ENCODE results near the gene ITGA11. TPM values are rescaled to one million over a fixed set of nuclear protein-coding genes. Genes with fewer than 3 reads are reported as not detected.

Gene ITGA11, protein sequence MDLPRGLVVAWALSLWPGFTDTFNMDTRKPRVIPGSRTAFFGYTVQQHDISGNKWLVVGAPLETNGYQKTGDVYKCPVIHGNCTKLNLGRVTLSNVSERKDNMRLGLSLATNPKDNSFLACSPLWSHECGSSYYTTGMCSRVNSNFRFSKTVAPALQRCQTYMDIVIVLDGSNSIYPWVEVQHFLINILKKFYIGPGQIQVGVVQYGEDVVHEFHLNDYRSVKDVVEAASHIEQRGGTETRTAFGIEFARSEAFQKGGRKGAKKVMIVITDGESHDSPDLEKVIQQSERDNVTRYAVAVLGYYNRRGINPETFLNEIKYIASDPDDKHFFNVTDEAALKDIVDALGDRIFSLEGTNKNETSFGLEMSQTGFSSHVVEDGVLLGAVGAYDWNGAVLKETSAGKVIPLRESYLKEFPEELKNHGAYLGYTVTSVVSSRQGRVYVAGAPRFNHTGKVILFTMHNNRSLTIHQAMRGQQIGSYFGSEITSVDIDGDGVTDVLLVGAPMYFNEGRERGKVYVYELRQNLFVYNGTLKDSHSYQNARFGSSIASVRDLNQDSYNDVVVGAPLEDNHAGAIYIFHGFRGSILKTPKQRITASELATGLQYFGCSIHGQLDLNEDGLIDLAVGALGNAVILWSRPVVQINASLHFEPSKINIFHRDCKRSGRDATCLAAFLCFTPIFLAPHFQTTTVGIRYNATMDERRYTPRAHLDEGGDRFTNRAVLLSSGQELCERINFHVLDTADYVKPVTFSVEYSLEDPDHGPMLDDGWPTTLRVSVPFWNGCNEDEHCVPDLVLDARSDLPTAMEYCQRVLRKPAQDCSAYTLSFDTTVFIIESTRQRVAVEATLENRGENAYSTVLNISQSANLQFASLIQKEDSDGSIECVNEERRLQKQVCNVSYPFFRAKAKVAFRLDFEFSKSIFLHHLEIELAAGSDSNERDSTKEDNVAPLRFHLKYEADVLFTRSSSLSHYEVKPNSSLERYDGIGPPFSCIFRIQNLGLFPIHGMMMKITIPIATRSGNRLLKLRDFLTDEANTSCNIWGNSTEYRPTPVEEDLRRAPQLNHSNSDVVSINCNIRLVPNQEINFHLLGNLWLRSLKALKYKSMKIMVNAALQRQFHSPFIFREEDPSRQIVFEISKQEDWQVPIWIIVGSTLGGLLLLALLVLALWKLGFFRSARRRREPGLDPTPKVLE
- total RNA-seq = 0.48 TPM

DNA sequence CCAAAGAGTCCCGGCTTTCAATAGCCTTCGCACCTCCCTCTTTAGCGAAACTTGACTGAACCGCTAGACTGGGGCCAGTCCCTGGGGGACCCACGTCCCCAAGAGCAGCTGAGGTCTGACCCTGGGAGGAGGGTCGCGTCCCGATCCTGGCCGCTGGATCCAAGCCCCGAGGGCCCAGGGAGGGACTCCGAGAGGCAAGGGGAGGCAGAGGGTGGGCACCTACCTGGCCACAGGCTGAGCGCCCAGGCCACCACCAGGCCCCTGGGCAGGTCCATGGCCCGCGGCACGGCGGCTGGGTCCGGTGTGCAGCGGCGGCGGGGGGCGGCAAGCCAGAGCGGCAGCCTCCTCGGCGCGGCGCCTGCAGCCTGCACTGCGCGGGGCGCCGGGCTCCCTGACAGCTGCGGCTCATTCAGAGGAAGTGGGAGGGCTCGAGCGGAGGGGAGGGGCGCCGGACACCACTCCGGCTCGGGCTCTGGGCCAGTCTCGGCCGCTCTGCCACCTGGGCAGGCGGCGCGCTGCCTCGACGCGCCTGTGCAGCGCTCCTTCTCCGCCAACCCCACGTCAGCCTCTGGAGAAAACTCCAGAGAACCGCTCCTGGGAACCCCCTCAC is at the start of gene ITGA11:
Gene ITGA11, minus strand, starts transcription at position 372 of the 610 bp plus-strand sequence. Its CDS starts 97 bp downstream, at position 275.
- ATAC-seq = peak; percentile 41

DNA sequence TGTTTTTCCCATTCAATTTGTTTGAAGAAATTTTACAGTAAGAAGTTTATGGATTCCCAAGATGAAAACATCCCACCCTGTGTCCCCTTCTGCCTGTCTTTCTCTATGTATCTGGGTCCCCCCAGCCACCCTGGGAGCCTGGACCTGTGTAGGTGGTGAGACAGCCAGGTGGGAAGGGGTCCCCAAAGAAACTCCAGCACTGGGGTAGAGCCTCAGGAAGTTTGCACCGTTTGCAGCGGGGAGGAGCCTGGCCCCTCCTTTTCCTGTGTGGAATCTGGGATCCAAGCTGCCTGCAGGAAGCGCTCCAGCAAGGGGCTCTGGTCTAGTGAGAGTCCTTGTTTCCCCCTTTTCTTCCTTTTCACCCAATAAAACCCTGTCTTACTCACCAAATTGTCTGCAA is 49.4 kb upstream of the ITGA11 start:
- no peak for ATAC-seq

DNA sequence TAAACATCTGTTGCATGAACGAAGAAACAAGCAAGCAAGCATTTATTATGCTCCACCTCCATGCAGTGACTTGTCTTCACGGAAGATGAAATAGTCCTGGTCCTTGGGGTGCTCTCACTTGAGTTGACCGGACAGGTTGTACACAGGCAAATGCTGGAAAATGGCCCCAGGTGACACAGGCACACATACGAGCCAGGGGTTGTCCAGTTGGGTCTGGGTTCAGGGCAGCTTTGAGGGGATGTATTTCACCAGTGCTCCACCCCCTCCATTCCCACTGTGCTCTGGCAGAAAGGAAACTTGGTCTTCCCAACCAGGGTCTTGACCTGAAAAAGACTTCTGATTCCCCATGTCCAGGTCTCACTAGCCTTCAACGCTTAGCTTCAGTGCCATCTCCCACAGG is 48.3 kb upstream of the ITGA11 start:
- no peak for ATAC-seq

DNA sequence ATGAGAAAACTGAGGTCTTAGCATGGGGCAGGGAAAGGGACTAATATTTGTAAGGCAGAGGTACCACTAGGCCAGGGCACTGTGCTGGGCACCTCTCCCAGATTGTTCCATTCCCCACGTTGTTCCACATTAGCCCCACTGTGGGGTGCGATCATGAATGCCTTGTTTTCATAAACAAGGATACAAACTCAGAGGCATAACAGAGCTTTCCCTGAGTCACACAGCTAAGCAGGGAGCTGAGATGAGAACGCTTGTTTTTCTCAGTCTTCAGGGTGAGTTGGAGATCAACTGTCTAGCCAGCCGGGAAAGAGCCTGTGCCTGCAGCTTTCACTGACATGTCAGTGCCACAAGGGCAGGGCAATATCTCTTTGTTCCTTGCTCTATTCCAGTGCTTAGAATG is 47.9 kb upstream of the ITGA11 start:
- no peak for ATAC-seq

DNA sequence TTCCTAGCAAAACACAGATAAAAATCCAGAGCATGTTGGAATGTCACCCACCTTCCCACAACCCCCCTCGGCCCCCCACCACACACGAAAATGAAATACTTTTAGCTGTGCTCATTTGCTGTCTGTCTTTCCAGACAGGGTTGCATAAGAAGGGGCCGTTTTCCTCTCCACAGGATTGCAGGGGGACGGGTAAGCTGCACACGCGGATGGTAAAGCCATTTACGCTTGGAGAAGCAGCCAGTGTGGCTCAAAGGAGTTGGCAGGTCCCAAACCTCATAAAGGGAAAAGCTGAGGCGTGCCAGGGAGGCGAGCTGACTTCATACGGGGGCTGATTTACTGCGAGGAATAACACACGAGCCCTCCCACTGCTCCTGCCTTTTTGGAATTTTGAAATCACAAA is 47.4 kb upstream of the ITGA11 start:
- no peak for ATAC-seq

DNA sequence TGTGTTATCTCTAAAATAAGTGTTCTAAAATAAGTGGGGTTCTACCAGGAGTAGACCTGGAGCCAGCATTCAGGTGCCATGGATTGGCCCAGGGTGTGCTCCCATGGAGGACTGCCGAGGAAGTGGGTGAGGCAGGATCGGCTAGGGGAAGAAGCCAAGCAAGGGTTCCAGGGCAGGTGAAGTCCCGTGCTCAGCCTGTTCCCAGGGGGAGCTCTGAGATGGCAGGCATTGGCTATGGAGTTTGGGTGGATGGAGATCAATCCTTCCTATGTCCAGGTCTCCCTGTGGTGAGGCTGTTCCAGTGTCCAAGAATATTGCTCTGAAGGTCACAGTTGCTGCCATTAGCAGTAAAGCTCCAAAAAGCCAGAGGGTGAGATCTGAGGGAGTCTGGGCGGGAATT is 46.9 kb upstream of the ITGA11 start:
- ATAC-seq = no peak

DNA sequence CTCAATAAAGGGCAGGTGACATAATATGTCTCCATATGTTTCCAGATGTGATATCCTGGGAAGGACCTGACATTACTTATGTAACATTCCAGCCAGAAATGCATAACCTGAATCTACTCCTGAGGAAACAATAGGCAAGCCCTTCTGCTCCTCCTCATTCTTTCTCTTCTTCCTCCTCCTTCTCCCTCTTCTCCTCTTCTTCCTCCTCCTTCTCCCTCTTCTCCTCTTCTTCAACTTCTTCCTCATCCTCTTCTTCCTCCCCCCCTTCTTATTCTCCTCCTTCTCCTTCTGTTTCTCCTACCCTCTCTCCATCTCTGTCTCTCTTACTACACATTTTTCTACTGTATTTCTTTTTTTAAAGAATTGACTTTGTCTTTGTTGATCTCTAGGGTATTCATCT is 43.5 kb upstream of the ITGA11 start:
- no peak for ATAC-seq

DNA sequence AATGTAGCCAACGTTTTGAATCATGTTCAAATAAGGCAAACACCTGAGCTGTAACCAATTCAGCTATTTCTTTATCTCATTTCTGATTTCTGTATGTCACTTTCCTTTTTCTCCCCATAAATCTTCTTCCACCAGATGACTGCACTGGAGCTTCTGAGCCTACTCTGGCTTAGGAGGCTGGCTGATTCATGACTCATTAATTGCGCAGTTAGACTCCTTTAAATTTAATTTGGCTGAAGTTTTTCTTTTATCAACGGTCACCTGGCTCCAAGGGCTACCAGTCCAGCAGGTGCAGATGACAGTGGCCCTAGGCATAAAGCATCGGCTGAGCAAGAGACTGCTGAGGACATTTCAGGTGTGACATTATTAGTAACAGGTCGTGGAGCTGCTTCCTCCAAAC is 39.6 kb upstream of the ITGA11 start:
- no peak for ATAC-seq

DNA sequence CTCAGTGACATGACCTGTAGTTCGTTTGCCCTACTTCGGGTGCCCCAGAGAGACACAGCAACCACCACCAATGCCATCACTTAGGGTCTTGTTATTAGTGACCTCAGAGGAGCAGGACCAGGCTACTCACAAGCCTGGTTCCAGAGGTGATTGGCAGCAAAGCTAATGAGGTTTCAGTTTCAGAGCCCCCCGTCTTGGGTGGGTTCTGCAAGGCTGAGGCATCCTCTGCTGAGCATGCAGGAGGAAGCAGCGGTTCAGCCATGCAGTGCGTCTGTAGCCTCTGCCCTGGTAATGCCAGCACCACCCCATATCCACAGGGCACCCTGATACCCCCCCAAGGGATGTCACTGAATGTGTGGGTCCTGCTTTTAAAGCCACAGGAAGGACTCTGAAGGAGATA is 39.0 kb upstream of the ITGA11 start:
- no peak for ATAC-seq

DNA sequence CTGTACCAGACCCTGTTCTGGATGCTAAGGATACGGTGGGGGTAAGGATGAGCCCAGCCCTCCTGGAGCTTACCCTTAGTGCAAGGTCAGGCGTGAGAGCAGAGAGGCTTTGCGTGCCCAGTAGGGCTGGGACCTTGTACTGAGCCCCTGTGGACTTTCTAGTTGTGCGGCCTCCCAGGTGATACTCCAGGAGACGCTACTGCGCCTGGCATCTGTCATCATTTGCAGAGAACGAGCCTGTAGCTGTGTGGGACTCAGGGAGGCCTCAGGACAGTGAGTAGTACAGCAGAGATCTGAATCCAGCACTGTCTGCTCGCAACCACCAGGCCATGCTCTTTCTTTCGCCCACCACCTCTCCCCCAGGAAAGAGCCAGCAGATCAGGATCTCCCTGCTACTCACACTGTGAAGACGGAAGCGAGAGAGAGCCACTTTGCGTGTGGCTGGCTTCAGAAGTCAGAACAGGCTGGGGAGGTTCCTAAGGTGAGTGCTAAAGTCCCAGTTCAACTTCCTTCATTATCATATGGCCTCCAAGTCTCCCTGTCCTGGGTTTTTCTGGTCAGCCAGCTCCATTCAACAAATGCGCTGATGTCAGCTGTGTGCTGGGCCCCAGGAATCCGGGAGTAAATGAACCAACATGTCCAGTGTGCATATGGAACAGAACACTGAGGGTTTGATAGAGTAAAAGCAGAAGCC is 38.2 kb upstream of the ITGA11 start:
- no peak for ATAC-seq

DNA sequence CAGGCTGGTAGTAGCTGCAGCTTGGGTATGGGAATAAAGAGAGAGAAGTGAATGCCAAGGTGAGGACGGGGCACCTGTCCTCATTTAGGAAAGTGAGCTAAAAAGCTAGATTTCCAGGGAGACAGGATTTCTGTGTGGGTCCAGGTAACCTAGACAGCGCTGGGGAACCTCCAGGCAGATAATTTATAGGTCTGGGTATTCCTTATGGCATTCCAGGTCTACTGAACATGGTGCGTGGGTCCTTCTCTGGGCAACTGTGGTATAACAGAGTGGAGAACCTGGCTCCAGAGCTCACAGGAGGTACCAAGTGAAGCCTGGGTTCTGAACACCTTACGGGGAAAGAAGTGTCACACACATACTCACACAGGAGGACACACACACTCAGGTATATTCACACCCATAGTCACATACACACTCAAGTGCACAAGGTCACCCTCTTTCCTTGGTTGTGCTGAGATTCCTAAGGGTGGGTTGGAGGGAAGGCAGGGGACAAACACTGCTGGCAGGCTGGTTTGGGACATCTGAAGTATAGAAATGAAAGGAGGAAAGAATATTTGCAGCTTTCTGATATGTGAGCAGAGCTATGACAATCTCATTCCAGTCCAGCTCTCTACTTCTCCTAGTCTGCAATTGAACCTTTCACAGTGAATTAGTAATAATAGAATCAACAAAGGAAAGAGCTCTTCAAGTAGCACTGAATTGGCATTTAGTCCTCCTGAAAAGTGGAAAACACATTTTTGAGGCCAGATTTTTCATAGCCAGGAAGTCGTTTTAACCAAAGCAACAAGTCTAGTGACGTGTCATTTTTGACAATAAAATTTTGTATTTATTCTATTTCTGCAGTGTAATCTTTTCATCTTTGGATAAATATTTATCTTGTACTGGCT is 37.4 kb upstream of the ITGA11 start:
- ATAC-seq = no peak

DNA sequence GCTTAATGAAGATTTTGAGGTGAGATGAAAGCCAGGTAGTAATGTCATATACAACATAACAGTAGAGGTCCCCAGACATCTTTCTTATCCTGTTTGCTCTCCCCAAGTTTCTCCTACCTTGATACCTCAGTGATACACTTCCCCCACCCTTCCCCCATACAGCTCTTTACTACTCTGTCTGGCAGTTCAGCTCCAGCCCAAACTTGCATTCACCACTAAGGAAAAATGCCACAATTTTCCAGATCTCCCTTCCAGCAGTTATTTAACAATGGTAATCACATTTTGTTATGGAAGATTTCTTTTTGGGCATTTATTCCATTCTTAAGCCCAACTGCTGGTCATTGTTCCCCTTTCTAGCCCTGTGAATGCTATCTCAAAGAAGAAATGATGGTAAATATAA is 34.9 kb upstream of the ITGA11 start:
- no peak for ATAC-seq

DNA sequence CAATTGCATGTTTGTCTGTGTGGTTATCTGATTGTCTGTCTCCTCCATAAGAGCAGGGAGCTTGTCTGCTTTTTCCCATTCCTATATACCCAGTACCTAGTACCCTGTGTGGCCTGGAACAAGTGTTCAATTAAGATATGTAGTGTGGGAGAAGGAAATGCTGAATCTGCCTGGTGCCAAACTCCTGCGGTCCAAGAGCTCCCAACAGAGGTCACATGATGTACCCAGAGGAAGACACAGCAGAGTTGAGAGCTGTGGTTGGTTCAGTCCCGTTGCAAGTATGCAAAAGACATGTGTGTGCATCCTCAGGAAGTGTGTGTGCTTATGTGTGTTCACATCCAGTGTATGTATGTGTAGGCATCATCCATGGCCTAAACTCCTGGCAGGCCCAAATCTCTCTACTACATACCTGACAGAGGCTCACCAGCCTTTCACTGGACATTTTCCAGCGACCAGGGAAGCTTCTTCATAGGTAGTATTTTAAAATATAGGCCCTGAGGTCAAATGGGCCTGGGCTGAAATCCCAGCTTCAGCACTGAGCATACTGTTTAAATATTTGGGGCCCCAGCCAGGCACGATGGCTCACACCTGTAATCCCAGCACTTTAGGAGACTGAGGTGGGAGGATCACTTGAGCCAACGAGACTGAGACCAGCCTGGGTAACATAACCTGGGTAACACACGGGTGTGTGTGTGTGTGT is 34.0 kb upstream of the ITGA11 start:
- no peak for ATAC-seq

DNA sequence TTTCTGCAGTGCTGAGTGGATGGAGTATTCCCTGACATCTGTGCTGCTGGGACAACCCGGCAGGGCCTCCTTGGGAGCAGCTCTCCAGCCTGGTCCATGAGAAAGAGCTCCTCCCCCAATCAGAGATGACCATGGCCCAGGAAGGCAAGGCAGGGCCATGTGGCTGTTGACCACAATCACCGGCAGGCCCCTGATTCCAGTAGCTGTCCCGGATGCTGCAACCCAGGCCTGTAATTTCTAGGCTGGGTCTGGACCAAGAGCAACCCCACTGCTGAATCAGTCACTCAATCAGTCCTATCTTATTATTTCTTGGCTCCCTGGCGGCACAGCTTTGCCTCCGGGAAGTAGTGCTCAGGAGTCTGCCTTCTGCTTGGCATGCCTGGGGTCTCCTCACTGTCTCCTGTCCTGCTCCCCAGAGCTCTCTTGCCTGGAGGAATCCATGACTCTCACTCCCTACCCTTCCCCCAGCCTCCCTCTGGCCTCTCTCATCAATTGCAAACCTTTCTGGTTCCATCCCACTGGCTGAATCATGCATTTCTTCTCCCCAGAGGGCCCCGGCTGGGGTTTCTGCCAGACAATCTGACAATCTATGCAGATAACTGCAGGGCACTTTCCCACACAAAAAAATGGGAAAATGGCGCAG is 32.6 kb upstream of the ITGA11 start:
- no peak for ATAC-seq

DNA sequence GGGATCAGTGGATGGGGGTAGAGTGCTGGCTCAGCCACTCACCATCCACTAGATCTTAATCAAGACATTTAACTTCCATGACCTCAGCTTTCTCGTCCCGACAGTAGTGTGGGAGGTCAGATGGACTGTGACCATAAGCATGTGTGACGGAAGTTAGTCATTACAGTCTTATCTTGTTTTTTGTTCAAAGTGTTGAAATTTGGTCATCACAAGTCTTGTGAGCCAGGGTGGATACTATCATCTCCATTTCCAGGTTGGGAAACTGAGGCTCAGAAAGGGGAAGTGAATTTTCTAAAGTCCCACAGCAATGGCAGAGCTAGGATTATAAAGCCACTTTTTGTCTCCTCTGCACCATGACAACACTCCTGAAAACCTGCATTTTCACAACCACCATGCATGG is 32.0 kb upstream of the ITGA11 start:
- no peak for ATAC-seq

DNA sequence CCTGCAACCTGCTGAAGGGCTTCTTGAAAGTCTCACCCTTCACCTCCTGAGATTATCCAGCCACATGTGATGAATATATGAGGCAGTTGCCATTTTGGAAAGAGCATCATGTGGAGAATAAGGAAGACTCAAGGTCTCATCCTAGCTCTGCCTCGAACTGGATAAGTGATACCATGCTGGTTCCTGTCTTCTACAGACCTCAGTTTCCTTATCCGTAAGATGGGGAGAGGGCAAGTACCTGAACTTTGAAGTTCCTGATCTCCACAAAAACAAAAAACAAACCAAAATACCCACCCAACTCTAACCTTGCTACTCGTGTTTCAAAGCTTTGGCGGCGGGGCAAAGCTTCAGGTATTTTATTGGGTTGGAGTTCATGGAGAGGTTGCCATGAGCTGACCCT is 31.5 kb upstream of the ITGA11 start:
- ATAC-seq = no peak

DNA sequence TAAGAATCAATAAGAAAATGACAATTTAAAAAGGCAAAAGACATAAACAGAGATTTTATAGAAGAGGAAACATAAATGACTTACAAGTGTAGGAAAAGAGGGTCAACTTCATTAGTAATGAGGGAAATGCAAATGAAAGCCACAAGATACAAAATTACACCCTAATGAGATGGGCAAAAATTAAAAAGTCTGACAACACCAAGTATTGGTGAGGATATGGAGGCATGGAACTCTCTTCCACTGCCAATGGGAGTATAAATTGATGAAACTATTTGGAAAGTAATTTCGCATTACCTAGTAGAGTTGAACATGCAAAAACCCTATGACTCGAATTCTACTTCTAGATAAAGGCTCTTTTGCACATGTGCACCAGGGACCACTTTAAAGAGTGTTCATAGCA is 28.2 kb upstream of the ITGA11 start:
- no peak for ATAC-seq

DNA sequence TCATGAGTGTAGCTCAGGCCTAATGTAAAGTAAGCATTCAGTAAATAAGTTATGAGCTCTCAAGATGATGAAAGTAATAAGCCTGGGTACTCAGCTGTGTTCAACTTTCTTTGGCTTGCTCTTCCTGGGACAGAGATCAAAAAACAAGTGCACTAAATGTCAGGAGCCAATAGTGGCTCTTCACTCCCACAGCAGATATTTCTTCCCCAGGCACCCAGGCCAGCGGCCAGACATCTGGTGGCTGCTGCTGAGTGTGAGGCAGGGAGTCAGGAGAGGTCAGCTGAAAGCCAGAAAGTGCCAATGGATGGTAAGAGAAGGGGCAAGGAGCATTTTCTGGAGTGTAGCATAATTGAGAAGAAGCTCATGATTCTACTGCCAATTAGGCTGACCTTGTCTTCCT is 18.2 kb upstream of the ITGA11 start:
- no peak for ATAC-seq

DNA sequence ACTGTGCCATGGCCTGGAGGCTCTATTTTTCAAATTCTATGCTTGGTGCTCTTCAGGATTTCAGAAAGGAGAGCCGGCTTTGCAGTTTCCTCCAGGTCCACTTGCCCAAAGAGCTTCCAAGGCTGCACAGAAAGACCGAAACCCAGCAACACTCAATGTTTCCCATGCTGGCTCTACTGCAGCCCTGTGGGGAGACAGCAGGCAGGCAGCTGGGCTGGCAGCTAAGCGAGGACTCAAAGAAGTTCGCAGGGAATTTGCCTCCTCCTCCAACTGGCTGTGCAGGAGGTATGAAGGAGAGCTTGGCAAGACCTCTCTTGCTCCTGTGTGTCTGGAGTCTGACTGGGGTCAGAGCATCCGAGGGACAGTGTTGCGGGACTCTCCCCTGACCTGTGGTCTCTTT is 17.4 kb upstream of the ITGA11 start:
- no peak for ATAC-seq

All from esophagus mucosa (tissue), 1 donor.